Activated T-helper 17 cell treated with anti-CD3 and anti-CD28 coated beads, Interleukin-2, amount 50 U/mL, for 72 hours (primary cell): ENCODE data around the gene FOXP4. TPM values are rescaled to one million over a fixed set of nuclear protein-coding genes. Genes with fewer than 3 reads are reported as not detected.

Experiments used
- ATAC-seq: fragments of 150-1000 bp; cut with Tn5 transposase; replicated peaks from 2 replicates; pipeline ENCODE4 v1.10.0; 2021; ENCODE audit warnings: mild to moderate bottlenecking, moderate library complexity
- H3K27ac Mint-ChIP-seq: one replicate; pipeline ENCODE4 v1.8.0; 2022; ENCODE audit warnings: mixed read lengths
- H3K27me3 Mint-ChIP-seq: one replicate; pipeline ENCODE4 v1.8.0; 2022; ENCODE audit warnings: mixed read lengths
- H3K36me3 Mint-ChIP-seq: one replicate; pipeline ENCODE4 v1.8.0; 2022; ENCODE audit warnings: low read depth, mild to moderate bottlenecking, mixed read lengths
- H3K4me1 Mint-ChIP-seq: one replicate; pipeline ENCODE4 v1.8.0; 2022; ENCODE audit warnings: mixed read lengths
- H3K4me3 Mint-ChIP-seq: one replicate; pipeline ENCODE4 v1.8.0; 2022; ENCODE audit warnings: mild to moderate bottlenecking, mixed read lengths
- H3K9me3 Mint-ChIP-seq: one replicate; pipeline ENCODE4 v1.8.0; 2022; ENCODE audit warnings: mixed read lengths
- total RNA-seq, 2 donors: library from RNA; stranded (reverse); gene quantifications; one replicate each; pipeline ENCODE4 v1.2.3, GENCODE V29; 2022

FOXP4 gene
- total RNA-seq, 2 donors from 2014 or later: 8.7 to 11.6 TPM

- Mint-ChIP-seq H3K4me1 (peaks cover 13% of the 10 kb centered on the region), H3K4me3 (peak overlapping the region; percentile 83), H3K27me3 (peaks cover 8% of the 10 kb centered on the region), H3K27ac (peak overlapping the region; percentile 94), H3K9me3 (no peaks in the 10 kb centered on the region), H3K36me3 (no peaks in the 10 kb centered on the region)
- ATAC-seq: no peak
Observed at GRCh38 chr6:41531016-41531415, 15.2 kb upstream of the FOXP4 start.

GRCh38 chr6:41531591-41532582 is 14.3 kb upstream of the FOXP4 start:
- H3K9me3 Mint-ChIP-seq: no peaks in the 10 kb centered on the region
- peak overlapping the region; percentile 94 for H3K27ac Mint-ChIP-seq
- peaks cover 13% of the 10 kb centered on the region for H3K4me1 Mint-ChIP-seq
- ATAC-seq: peak; percentile 91
- H3K4me3 Mint-ChIP-seq: peak overlapping the region; percentile 83
- H3K36me3 Mint-ChIP-seq: no peaks in the 10 kb centered on the region
- H3K27me3 Mint-ChIP-seq: peaks cover 14% of the 10 kb centered on the region

- Mint-ChIP-seq H3K27ac (no peak overlapping the region), H3K4me1 (peaks cover 13% of the 10 kb centered on the region), H3K9me3 (no peaks in the 10 kb centered on the region), H3K36me3 (no peaks in the 10 kb centered on the region), H3K27me3 (peaks cover 6% of the 10 kb centered on the region), H3K4me3 (no peak overlapping the region)
- no peak for ATAC-seq
Observed at GRCh38 chr6:41535766-41536165, 10.4 kb upstream of the FOXP4 start.

- H3K27ac Mint-ChIP-seq: no peak overlapping the region
- no peaks in the 10 kb centered on the region for H3K36me3 Mint-ChIP-seq
- no peak overlapping the region for H3K4me3 Mint-ChIP-seq
- no peaks in the 10 kb centered on the region for H3K9me3 Mint-ChIP-seq
- H3K4me1 Mint-ChIP-seq: peaks cover 11% of the 10 kb centered on the region
- no peak for ATAC-seq
- H3K27me3 Mint-ChIP-seq: peaks cover 6% of the 10 kb centered on the region
Observed at GRCh38 chr6:41536795-41537758, 9.1 kb upstream of the FOXP4 start.

GRCh38 chr6:41538556-41539182 is 7.5 kb upstream of the FOXP4 start:
- H3K4me1 Mint-ChIP-seq: peaks cover 4% of the 10 kb centered on the region
- H3K27ac Mint-ChIP-seq: no peak overlapping the region
- no peak overlapping the region for H3K4me3 Mint-ChIP-seq
- no peaks in the 10 kb centered on the region for H3K9me3 Mint-ChIP-seq
- peaks cover 6% of the 10 kb centered on the region for H3K27me3 Mint-ChIP-seq
- ATAC-seq: no peak
- H3K36me3 Mint-ChIP-seq: no peaks in the 10 kb centered on the region

- peaks cover 4% of the 10 kb centered on the region for H3K4me1 Mint-ChIP-seq
- no peak overlapping the region for H3K27ac Mint-ChIP-seq
- no peak overlapping the region for H3K4me3 Mint-ChIP-seq
- peaks cover 6% of the 10 kb centered on the region for H3K27me3 Mint-ChIP-seq
- H3K36me3 Mint-ChIP-seq: no peaks in the 10 kb centered on the region
- no peaks in the 10 kb centered on the region for H3K9me3 Mint-ChIP-seq
- ATAC-seq: no peak
Observed at GRCh38 chr6:41539204-41539603, 7.0 kb upstream of the FOXP4 start.

- Mint-ChIP-seq H3K9me3 (no peaks in the 10 kb centered on the region), H3K4me3 (no peak overlapping the region), H3K4me1 (peaks cover 8% of the 10 kb centered on the region), H3K27me3 (peaks cover 4% of the 10 kb centered on the region), H3K27ac (no peak overlapping the region), H3K36me3 (no peaks in the 10 kb centered on the region)
- no peak for ATAC-seq
Observed at GRCh38 chr6:41541364-41541763, 4.8 kb upstream of the FOXP4 start.

- Mint-ChIP-seq H3K4me3 (no peak overlapping the region), H3K36me3 (no peaks in the 10 kb centered on the region), H3K27me3 (no peaks in the 10 kb centered on the region), H3K9me3 (no peaks in the 10 kb centered on the region), H3K27ac (no peak overlapping the region), H3K4me1 (peaks cover 8% of the 10 kb centered on the region)
- no peak for ATAC-seq
Observed at GRCh38 chr6:41543087-41543486, 3.1 kb upstream of the FOXP4 start.

GRCh38 chr6:41545247-41545702 is 906 bp upstream of the FOXP4 start:
- H3K9me3 Mint-ChIP-seq: no peaks in the 10 kb centered on the region
- peaks cover 12% of the 10 kb centered on the region for H3K4me1 Mint-ChIP-seq
- H3K27ac Mint-ChIP-seq: peak overlapping the region; percentile 67
- H3K4me3 Mint-ChIP-seq: peak overlapping the region; percentile 89
- ATAC-seq: no peak
- H3K27me3 Mint-ChIP-seq: no peaks in the 10 kb centered on the region
- peaks cover 6% of the 10 kb centered on the region for H3K36me3 Mint-ChIP-seq

- ATAC-seq: peak; percentile 64
- H3K27ac Mint-ChIP-seq: no peak overlapping the region
- peaks cover 11% of the 10 kb centered on the region for H3K4me1 Mint-ChIP-seq
- no peaks in the 10 kb centered on the region for H3K9me3 Mint-ChIP-seq
- peaks cover 18% of the 10 kb centered on the region for H3K36me3 Mint-ChIP-seq
- no peaks in the 10 kb centered on the region for H3K27me3 Mint-ChIP-seq
- peak overlapping the region; percentile 89 for H3K4me3 Mint-ChIP-seq
Observed at GRCh38 chr6:41546475-41546865, 289 bp downstream of the FOXP4 start.

GRCh38 chr6:41546866-41547798 is 951 bp downstream of the FOXP4 start:
- Mint-ChIP-seq H3K4me3 (peak overlapping the region; percentile 81), H3K36me3 (peaks cover 22% of the 10 kb centered on the region), H3K27ac (no peak overlapping the region), H3K4me1 (peaks cover 12% of the 10 kb centered on the region), H3K27me3 (no peaks in the 10 kb centered on the region), H3K9me3 (no peaks in the 10 kb centered on the region)
- peak; percentile 5 for ATAC-seq

GRCh38 chr6:41547799-41548097 is 1.6 kb downstream of the FOXP4 start:
- ATAC-seq: no peak
- no peaks in the 10 kb centered on the region for H3K9me3 Mint-ChIP-seq
- no peaks in the 10 kb centered on the region for H3K27me3 Mint-ChIP-seq
- H3K4me1 Mint-ChIP-seq: peaks cover 12% of the 10 kb centered on the region
- peaks cover 22% of the 10 kb centered on the region for H3K36me3 Mint-ChIP-seq
- peak overlapping the region; percentile 81 for H3K4me3 Mint-ChIP-seq
- H3K27ac Mint-ChIP-seq: no peak overlapping the region

GRCh38 chr6:41548098-41548840 is 2.1 kb downstream of the FOXP4 start:
- no peaks in the 10 kb centered on the region for H3K9me3 Mint-ChIP-seq
- peaks cover 12% of the 10 kb centered on the region for H3K4me1 Mint-ChIP-seq
- H3K27me3 Mint-ChIP-seq: no peaks in the 10 kb centered on the region
- no peak overlapping the region for H3K27ac Mint-ChIP-seq
- peaks cover 22% of the 10 kb centered on the region for H3K36me3 Mint-ChIP-seq
- peak; percentile 11 for ATAC-seq
- peak overlapping the region; percentile 81 for H3K4me3 Mint-ChIP-seq
